Peyer's patch (tissue), 4 donors: ENCODE results near the gene CMTM8.

ENCODE experiments used
- POLR2A ChIP-seq, 2 donors: fragments of 450-650 bp; IDR thresholded peaks; one replicate each; pipeline ENCODE4 v1.5.1; 2017; ENCODE audit warnings: antibody characterized with exemption in 2 of 2, mild to moderate bottlenecking in 2 of 2, moderate library complexity in 2 of 2
- TF ChIP-seq, protein P1 (sequence below), 6 experiments: fragments of 450-650 bp in 4 of 6; fragments of 200-600 bp in 2 of 6; sonication (generic) in 1 of 6; IDR thresholded peaks; one replicate each; pipeline ENCODE4 v1.5.1; 2017 to 2019; ENCODE audit warnings: antibody characterized with exemption in 6 of 6, mild to moderate bottlenecking in 3 of 6, moderate library complexity in 1 of 6

DNA sequence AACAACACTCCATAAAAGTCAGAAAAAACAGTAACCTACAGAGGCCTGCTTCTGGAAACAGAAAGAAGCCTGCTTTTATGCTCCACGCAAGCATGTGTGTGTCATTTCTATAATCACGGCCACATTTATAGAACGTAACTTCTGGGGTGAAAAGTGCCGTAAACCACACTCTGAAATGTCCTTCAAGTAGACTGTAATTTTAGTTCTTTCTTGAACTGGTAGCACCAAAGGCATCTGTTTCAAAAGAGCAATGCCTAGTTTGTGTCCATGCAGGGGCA, 133.7 kb downstream of the CMTM8 start:
- TF ChIP-seq, protein P1, sequence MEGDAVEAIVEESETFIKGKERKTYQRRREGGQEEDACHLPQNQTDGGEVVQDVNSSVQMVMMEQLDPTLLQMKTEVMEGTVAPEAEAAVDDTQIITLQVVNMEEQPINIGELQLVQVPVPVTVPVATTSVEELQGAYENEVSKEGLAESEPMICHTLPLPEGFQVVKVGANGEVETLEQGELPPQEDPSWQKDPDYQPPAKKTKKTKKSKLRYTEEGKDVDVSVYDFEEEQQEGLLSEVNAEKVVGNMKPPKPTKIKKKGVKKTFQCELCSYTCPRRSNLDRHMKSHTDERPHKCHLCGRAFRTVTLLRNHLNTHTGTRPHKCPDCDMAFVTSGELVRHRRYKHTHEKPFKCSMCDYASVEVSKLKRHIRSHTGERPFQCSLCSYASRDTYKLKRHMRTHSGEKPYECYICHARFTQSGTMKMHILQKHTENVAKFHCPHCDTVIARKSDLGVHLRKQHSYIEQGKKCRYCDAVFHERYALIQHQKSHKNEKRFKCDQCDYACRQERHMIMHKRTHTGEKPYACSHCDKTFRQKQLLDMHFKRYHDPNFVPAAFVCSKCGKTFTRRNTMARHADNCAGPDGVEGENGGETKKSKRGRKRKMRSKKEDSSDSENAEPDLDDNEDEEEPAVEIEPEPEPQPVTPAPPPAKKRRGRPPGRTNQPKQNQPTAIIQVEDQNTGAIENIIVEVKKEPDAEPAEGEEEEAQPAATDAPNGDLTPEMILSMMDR (IDR thresholded peaks at IDR 0.05) = no peak
- TF ChIP-seq POLR2A (IDR thresholded peaks at IDR 0.05) = no peak
